ENCODE data around the gene EDNRB.

DNA sequence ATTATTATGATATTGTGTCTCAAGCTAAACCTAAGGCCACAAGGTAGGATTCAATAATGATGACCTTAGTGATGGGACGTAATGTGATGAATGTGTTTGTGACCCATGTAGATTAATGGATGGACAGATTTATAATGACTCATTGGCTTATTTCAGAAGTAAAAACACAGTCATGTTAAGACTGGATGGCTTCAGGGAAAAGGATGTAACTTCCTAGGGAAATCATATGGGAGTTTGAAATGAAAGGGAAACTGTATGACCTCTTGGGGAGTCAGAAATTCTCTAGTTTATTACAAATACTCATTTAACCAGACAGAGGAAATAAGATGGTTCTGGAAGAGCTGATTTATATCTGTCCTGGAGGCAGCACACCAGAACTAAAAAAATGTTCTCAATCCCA lies 2.9 kb downstream of the EDNRB start:
- TF ChIP-seq, protein P1, sequence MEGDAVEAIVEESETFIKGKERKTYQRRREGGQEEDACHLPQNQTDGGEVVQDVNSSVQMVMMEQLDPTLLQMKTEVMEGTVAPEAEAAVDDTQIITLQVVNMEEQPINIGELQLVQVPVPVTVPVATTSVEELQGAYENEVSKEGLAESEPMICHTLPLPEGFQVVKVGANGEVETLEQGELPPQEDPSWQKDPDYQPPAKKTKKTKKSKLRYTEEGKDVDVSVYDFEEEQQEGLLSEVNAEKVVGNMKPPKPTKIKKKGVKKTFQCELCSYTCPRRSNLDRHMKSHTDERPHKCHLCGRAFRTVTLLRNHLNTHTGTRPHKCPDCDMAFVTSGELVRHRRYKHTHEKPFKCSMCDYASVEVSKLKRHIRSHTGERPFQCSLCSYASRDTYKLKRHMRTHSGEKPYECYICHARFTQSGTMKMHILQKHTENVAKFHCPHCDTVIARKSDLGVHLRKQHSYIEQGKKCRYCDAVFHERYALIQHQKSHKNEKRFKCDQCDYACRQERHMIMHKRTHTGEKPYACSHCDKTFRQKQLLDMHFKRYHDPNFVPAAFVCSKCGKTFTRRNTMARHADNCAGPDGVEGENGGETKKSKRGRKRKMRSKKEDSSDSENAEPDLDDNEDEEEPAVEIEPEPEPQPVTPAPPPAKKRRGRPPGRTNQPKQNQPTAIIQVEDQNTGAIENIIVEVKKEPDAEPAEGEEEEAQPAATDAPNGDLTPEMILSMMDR (IDR thresholded peaks at IDR 0.05; ENCODE audit: low read length): no peak
- no peak for TF ChIP-seq EZH2 (IDR thresholded peaks at IDR 0.05; ENCODE audit: borderline replicate concordance, low read length)
